ENCODE results near the gene PHACTR3. TPM values are rescaled to one million over a fixed set of nuclear protein-coding genes. Genes with fewer than 3 reads are reported as not detected.

The PHACTR3 gene
- total RNA-seq, 6 donors from 2014 or later: 5.5 to 30.8 (median 11.4) TPM

- H3K27ac ChIP-seq: no peak overlapping the region
- 58 to 60% methylated on average over 3 of the region's 3 CpGs for WGBS, 2 donors
- H3K27me3 ChIP-seq: no peaks in the 10 kb centered on the region
- TF ChIP-seq CTCF (IDR thresholded peaks at IDR 0.05): no peak
- TF ChIP-seq EP300 (IDR thresholded peaks at IDR 0.05): no peak
- no peak for TF ChIP-seq POLR2A (IDR thresholded peaks at IDR 0.05)
- TF ChIP-seq POLR2AphosphoS5 (IDR thresholded peaks at IDR 0.05): no peak
- DNase-seq (no peak), ATAC-seq (ENCODE audit: low FRiP score in 2 of 2) (no peak)
- H3K36me3 ChIP-seq: no peaks in the 10 kb centered on the region
- no peaks in the 10 kb centered on the region for H3K4me1 ChIP-seq
- no peaks in the 10 kb centered on the region for H3K9me3 ChIP-seq
- no peak overlapping the region for H3K4me3 ChIP-seq
These were observed 165.9 kb downstream of the PHACTR3 start for GRCh38 chr20:59770270-59770669.

- no peaks in the 10 kb centered on the region for H3K36me3 ChIP-seq
- WGBS, 2 donors: 86 to 87% methylated on average over 6 to 7 of the region's 7 CpGs
- DNase-seq (no peak), ATAC-seq (ENCODE audit: low FRiP score in 2 of 2) (no peak)
- no peaks in the 10 kb centered on the region for H3K27me3 ChIP-seq
- no peak overlapping the region for H3K4me3 ChIP-seq
- TF ChIP-seq POLR2AphosphoS5 (IDR thresholded peaks at IDR 0.05): no peak
- no peak for TF ChIP-seq CTCF (IDR thresholded peaks at IDR 0.05)
- no peak for TF ChIP-seq POLR2A (IDR thresholded peaks at IDR 0.05)
- TF ChIP-seq EP300 (IDR thresholded peaks at IDR 0.05): no peak
- no peaks in the 10 kb centered on the region for H3K9me3 ChIP-seq
- H3K27ac ChIP-seq: no peak overlapping the region
- H3K4me1 ChIP-seq: no peaks in the 10 kb centered on the region
These were observed 166.5 kb downstream of the PHACTR3 start for GRCh38 chr20:59770851-59771250.

GRCh38 chr20:59771506-59772372 is 167.4 kb downstream of the PHACTR3 start:
- Histone ChIP-seq H3K9me3 (no peaks in the 10 kb centered on the region), H3K36me3 (no peaks in the 10 kb centered on the region), H3K4me3 (no peak overlapping the region), H3K4me1 (no peaks in the 10 kb centered on the region), H3K27me3 (no peaks in the 10 kb centered on the region), H3K27ac (no peak overlapping the region)
- peak; percentile 34 to 35 for DNase-seq
- TF ChIP-seq EP300 (IDR thresholded peaks at IDR 0.05) (no peak), CTCF (IDR thresholded peaks at IDR 0.05) (no peak), POLR2AphosphoS5 (IDR thresholded peaks at IDR 0.05) (no peak), POLR2A (IDR thresholded peaks at IDR 0.05) (no peak)
- WGBS, 2 donors: 51 to 58% methylated on average over 10 to 11 of the region's 11 CpGs
- no peak for ATAC-seq (ENCODE audit: low FRiP score in 2 of 2)

DNA sequence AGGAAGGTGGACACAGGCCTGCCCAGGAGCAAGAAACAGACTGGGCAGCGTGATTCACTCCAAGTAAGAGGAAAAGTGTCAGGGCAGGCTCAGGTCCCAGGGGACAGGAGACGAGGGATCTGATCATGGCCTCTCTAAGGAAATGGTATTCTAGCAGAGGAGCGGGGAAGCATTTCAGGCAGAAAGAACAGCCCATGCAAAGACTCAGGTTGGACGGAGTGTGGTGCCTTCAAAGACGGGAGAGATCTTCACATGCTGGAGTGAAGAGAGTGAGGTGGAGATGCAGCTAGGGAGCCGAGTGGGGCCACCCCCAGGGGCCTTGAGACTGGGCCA is 168.0 kb downstream of the PHACTR3 start:
- Histone ChIP-seq H3K36me3 (no peaks in the 10 kb centered on the region), H3K27me3 (no peaks in the 10 kb centered on the region), H3K4me1 (no peaks in the 10 kb centered on the region), H3K27ac (no peak overlapping the region), H3K4me3 (no peak overlapping the region), H3K9me3 (no peaks in the 10 kb centered on the region)
- WGBS, 2 donors: 61 to 67% methylated on average over 5 of the region's 6 CpGs
- TF ChIP-seq POLR2A (IDR thresholded peaks at IDR 0.05): no peak
- DNase-seq (no peak), ATAC-seq (ENCODE audit: low FRiP score in 2 of 2) (no peak)

DNA sequence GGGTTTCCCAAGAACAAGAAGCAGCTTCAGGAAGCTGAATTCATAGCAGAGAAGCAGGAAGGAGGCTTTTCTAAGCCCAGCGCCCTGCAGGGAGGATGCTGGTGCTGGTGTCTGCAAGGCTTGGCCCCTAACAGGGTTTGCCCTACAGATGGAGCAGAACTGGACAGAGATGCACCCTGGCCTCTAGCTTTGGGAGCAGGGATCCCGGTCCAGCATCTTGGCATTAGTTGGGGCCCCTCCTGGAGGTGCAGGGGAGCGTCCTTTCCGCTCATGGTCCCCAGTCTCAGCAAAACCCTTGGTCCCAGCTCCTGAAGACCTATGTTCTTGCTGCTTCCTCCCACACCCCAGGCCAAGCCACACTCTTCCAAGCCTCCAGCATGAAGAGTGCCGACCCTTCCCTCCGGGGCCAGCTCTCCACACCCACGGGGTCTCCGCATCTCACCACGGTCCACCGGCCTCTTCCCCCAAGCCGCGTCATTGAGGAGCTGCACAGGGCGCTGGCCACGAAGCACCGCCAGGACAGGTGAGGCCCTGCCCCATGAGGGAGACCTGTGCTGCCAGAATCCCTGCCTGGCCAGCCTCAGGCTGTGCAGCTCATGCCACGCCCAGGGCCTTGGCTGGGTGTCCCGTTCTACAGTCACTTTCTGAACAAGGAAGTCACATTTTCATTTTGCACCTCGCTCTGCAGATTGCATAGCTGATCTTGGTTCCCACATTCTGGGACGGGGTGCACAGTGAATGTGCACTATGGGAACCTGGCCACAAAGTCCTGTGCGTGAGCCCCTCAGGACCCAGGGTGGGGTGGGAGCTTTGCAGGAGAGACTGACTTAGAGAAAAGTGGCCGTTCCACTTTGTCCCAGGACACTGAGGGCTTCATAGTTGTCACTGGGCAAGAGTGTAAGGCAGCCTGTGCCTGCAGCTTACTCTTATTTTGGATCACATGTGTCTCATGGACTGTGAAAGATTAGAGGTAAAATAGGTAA is 168.9 kb downstream of the PHACTR3 start:
- no peaks in the 10 kb centered on the region for H3K27me3 ChIP-seq
- ATAC-seq (ENCODE audit: low FRiP score in 2 of 2): no peak
- no peaks in the 10 kb centered on the region for H3K9me3 ChIP-seq
- H3K4me1 ChIP-seq: no peaks in the 10 kb centered on the region
- H3K36me3 ChIP-seq: no peaks in the 10 kb centered on the region
- H3K4me3 ChIP-seq: no peak overlapping the region
- TF ChIP-seq CTCF (IDR thresholded peaks at IDR 0.05): no peak
- peak in 1 of 2 donors; percentile 72 for DNase-seq
- 83 to 86% methylated on average over 16 to 21 of the region's 21 CpGs for WGBS, 2 donors
- no peak overlapping the region for H3K27ac ChIP-seq
